IPS-18c (cell line): ENCODE data around the gene RNF166.

Source experiments
- H3K4me3 ChIP-seq: 2 replicates; pipeline ENCODE4 v1.7.0; 2013; ENCODE audit warnings: low read depth, mild to moderate bottlenecking, low read length, moderate library complexity; ENCODE audit not compliant: insufficient read depth
- H3K9me3 ChIP-seq: one replicate; pipeline ENCODE4 v1.6.1; 2013; ENCODE audit warnings: mild to moderate bottlenecking, low read length, moderate library complexity; ENCODE audit not compliant: control insufficient read depth, insufficient read depth

The RNF166 gene

DNA sequence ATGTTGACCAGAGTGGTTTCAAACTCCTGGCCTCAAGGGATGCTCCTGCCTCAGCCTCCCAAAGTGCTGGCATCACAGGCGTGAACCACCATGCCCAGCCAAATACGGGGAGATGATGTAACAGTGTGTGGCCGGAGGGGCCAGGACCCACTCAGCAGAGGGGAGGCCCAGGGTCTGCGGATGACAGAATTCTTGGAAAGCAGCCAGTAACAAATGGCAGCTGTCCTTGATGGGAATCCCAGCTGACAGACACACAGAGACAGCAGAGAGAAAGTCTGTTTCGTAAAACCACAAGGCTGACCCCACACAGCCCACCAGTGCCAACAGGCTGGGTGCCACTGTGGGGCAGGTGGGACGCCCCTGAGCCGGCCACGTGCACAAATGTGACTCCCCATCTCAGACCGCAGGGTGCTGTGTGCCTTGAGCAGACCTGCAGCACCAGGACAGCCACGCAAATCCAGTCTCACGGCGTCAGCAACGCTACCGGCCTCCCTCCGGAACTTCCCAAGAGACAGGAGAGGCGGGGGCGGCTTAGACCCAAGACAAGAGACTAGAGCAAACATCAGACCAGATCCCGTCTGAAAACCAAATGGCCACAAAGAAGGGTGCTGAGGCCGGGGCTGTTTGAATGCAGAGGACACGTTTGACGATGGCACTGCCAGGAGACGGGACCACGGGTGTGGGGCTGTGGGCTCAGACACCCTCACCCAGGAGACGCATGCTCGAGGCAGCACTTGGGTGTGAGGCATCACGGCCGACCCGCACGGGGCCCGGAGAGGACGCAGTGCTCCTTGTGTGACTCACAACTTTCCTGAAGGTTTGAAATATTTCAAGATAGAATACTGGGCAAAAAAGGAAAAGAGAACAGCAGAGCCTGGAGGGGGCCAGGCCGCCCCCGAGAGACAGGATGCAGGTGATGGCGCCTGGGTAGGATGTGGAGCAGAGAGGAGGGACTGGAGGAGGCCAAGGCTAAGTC is 24.7 kb upstream of the RNF166 start:
- H3K9me3 ChIP-seq = no peaks in the 10 kb centered on the region
- H3K4me3 ChIP-seq = no peak overlapping the region

- H3K4me3 ChIP-seq = no peak overlapping the region
- no peaks in the 10 kb centered on the region for H3K9me3 ChIP-seq
Observed at GRCh38 chr16:88727871-88728270, 21.7 kb upstream of the RNF166 start.

- H3K9me3 ChIP-seq = no peaks in the 10 kb centered on the region
- no peak overlapping the region for H3K4me3 ChIP-seq
Observed at GRCh38 chr16:88726981-88727380, 20.8 kb upstream of the RNF166 start.

DNA sequence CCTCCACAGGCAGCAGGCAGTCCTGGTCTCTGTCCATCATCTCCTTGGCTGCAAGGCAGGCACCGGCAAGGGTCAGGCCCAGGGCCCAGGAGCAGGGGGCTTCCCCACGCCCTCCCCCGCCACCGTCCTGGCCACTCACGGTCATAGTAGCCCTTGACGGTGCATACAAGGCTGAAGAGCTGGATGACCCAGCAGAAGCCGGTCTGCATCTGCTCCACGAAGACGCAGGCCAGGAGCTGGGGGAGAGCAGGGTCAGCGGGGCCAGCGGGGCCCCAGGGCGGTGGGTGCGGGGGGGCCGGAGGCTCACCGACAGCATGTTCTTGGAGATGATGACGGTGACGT is 20.2 kb upstream of the RNF166 start:
- H3K4me3 ChIP-seq = no peak overlapping the region

GRCh38 chr16:88725609-88726407 is 19.6 kb upstream of the RNF166 start:
- Histone ChIP-seq H3K9me3 (no peaks in the 10 kb centered on the region), H3K4me3 (no peak overlapping the region)

More for the DNA sequence above, 20.2 kb upstream of the RNF166 start:
- H3K9me3 ChIP-seq = no peaks in the 10 kb centered on the region

- H3K9me3 ChIP-seq = no peaks in the 10 kb centered on the region
- H3K4me3 ChIP-seq = no peak overlapping the region
Observed at GRCh38 chr16:88724855-88725555, 18.8 kb upstream of the RNF166 start.

DNA sequence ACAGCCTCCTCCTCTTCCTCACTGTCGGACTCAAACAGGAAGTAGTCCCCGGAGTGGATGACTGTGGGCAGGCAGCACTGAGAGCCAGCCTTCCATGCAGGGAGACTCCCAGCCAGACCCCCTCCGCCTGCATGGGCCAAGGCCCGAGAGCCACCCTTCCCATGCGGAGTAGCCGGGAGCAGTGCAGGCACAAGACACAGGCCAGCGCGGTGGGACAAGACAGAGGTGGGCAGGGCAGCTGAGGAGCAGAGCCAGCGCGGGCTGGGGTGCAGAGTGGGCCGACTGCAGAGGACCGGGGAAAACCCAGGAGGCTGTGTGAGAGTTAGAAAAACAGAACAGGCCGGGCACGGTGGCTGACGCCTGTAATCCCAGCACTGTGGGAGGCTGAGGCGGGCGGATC is 17.7 kb upstream of the RNF166 start:
- Histone ChIP-seq H3K9me3 (no peaks in the 10 kb centered on the region), H3K4me3 (no peak overlapping the region)

DNA sequence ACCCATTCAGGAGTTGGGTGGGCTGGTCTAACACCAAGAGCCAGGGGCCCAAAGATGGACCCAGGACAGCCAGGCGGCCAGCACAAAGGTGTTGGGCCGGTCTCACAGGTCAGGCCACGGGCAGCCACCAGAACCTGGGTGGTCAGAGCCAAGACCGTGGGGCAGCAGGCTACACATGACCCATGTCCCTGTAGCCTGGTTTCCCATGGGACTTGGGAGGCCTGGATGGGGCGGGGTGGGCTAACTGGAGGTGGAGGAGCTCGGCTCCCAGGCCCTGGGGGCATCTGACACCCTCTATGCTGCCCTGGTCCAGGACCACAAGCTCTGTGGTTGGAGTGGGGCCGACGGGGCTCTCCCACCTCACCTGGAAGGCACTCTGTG is 17.3 kb upstream of the RNF166 start:
- no peak overlapping the region for H3K4me3 ChIP-seq

GRCh38 chr16:88722784-88723506 is 16.7 kb upstream of the RNF166 start:
- no peak overlapping the region for H3K4me3 ChIP-seq
- no peaks in the 10 kb centered on the region for H3K9me3 ChIP-seq

More for the DNA sequence above, 17.3 kb upstream of the RNF166 start:
- no peaks in the 10 kb centered on the region for H3K9me3 ChIP-seq

DNA sequence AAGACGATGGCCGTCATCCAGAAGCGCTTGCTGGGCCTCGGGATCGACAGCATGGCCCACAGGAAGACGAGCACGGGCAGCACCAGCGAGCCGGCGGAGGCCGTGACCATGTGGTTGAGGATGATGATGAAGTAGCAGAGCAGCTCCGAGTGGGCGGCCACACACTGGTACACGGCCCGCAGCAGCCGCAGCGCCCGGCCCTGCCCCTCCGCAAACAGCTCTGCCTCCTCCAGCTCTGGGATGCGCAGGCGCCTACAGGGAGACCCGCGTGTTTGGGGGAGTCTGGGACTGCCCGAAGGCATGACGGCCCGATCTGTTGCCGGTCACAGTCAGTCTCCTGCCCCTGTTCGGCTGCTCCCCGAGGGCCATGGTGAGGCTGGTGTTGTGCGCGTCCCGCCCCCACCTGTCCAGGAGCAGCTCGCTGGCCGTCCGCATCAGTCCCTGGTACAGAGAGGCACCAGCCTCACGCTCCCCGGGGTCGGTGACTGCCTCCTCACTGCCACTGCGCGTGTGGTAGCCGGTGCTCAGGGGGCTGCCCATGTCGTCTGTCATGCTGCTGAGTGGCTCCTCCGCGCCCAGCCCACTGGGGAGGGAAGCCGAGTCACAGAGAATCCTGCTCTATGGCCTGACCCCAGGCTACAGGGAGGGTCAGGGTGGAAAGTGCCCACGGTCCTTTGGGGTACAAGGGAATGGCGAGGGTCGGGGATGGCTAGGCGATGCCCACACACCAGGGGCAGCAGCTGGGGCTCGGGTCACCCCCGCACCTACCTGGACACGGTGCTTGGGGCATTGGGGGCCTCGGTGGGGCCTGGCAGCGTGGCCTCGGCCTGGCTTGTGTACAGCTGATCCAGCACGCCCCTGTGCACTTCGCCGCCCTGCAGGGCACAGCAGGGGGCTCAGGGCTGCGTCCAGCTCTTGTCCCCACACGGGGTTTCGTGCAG is 15.9 kb upstream of the RNF166 start:
- Histone ChIP-seq H3K4me3 (no peak overlapping the region), H3K9me3 (no peaks in the 10 kb centered on the region)

GRCh38 chr16:88721236-88721635 is 15.0 kb upstream of the RNF166 start:
- H3K4me3 ChIP-seq = no peak overlapping the region
- no peaks in the 10 kb centered on the region for H3K9me3 ChIP-seq

DNA sequence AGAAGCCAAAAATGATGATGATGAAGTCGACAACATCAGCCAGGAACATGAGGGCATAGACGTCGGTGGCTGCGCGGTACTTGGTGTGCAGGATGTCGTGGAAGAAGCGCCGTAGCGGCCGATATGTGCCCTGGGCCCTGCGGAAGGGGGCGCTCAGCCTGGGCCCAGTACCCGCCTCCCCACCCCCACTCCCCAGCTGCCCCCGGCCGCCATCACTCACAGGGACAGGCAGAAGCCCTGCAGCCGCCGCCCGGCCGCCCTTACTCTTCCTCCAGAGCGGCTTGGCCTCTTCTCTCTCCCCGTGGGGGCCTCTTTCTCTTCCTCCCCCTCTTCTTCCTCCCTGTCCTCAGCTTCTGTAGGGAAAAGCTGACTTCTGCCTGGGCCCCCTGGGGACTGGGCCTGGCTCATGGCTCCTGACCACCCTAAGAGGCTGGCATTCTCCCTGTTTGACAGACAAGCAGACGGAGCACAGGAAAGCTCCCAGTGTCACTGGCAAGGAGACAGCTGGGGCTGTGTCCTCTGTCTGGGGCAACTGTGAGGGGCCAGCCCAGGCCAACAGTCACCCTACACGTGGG is 14.3 kb upstream of the RNF166 start:
- Histone ChIP-seq H3K9me3 (no peaks in the 10 kb centered on the region), H3K4me3 (no peak overlapping the region)

- Histone ChIP-seq H3K9me3 (no peaks in the 10 kb centered on the region), H3K4me3 (no peak overlapping the region)
Observed at GRCh38 chr16:88719933-88720296, 13.7 kb upstream of the RNF166 start.

DNA sequence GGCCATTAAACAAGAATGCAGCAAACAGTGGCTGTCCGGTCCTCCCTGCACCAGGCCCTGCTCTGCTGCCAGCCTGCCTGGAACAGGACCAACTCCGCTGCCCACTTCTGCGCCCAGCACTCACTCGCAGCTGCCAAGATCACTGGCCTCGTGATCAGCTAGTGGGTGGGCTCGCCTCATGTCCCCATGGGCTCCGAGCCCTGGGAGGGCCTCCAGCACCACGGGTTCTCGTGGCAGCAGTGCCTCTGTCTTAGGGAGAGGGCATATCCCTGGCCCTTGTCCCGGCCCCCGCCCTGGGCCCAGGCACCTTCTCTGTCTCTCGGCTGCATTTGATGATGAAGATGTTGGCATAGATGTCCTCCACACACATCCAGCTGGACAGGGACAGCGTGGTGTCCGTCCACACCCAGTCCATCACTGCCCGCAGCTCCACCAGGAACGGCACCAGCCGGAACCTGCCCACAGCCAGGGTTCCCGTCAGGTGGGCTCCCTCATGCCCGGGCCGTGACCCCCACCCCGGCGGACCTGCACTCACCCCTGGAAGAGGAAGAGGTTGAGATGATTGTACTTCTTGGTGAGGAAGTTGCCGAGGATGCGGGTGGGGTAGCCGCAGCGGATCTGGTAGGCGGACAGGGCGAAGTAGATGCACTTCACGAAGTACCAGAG is 13.2 kb upstream of the RNF166 start:
- no peaks in the 10 kb centered on the region for H3K9me3 ChIP-seq

DNA sequence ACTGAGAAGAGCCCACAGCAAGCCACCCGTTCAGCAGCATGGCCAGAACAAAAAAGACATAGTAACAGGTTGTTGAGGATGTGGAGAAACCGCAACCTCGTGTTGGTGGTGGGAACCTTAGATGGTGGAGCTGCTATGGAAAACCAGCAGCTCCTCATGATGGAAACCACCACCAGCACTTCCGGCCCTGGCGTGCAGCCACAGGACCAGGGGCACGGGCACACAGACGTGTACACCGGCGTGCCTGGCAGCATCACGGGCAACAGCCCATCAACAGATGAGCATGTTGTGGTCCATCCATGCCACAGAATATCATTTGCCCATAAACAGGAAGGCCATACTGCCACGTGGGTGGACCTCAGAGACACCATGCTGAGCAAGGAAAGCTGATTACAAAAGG is 12.0 kb upstream of the RNF166 start:
- H3K9me3 ChIP-seq = no peaks in the 10 kb centered on the region

More for the DNA sequence above, 13.2 kb upstream of the RNF166 start:
- H3K4me3 ChIP-seq = no peak overlapping the region

More for the DNA sequence above, 12.0 kb upstream of the RNF166 start:
- H3K4me3 ChIP-seq = no peak overlapping the region
